ENCODE data around the gene HEYL. TPM values are rescaled to one million over a fixed set of nuclear protein-coding genes. Genes with fewer than 3 reads are reported as not detected.

The HEYL gene
- total RNA-seq, 1 experiment from 2014 or later, result 8.8 TPM

Other genes with a start within 250 kb of the HEYL start
- gene BMP8A, start 148.0 kb downstream of the HEYL start, total RNA-seq (2021; ENCODE audit: unreplicated experiment), result 4.1 TPM
- gene PABPC4, start 62.9 kb downstream of the HEYL start, total RNA-seq (2021; ENCODE audit: unreplicated experiment), result 455 TPM
- gene NT5C1A, start 32.5 kb upstream of the HEYL start, total RNA-seq (2021; ENCODE audit: unreplicated experiment), result not detected
- gene HPCAL4, start 51.8 kb upstream of the HEYL start, total RNA-seq (2021; ENCODE audit: unreplicated experiment), result 5.2 TPM
- 73.8 TPM for gene PPIE, start 99.2 kb upstream of the HEYL start, total RNA-seq (2021; ENCODE audit: unreplicated experiment)
- gene OXCT2, start 131.7 kb upstream of the HEYL start, total RNA-seq (2021; ENCODE audit: unreplicated experiment), result 3.7 TPM
- 9.5 TPM for gene BMP8B, start 149.2 kb upstream of the HEYL start, total RNA-seq (2021; ENCODE audit: unreplicated experiment)
- 32.3 TPM for gene TRIT1, start 243.9 kb upstream of the HEYL start, total RNA-seq (2021; ENCODE audit: unreplicated experiment)

All from HCT116 (cell line).